Epithelial cell of proximal tubule (primary cell): ENCODE data around the gene BTN1A1. TPM values are rescaled to one million over a fixed set of nuclear protein-coding genes. Genes with fewer than 3 reads are reported as not detected.
A peak's percentile ranks its signal among the peaks of the same experiment; 100 is the strongest.

ENCODE experiments used
- DNase-seq: peaks from one replicate; pipeline ENCODE4 v3.0.0-alpha.2; 2011; ENCODE audit warnings: low read depth
- H3K4me3 ChIP-seq: 2 replicates; pipeline ENCODE4 v1.5.1; 2011; ENCODE audit warnings: low read depth, mild to moderate bottlenecking, low read length
- CTCF ChIP-seq: conservative IDR thresholded peaks from 2 replicates; pipeline ENCODE4 v1.5.1; 2012; ENCODE audit warnings: low read depth, mild to moderate bottlenecking, low read length
- total RNA-seq: library from RNA; depleted of rRNA; stranded (reverse); fragments of >200 nt; gene quantifications from 2 replicates; pipeline ENCODE4 v1.2.3, GENCODE V29; 2015

BTN1A1 gene
- 0.14 TPM in 1 of 2 replicates, not detected in the other for total RNA-seq

- no peak within 1 kb of the TSS for H3K4me3 ChIP-seq
- DNase-seq, result no peak
- TF ChIP-seq CTCF, result no peak
These were observed at the start of gene BTN1A1 for GRCh38 chr6:26500102-26500501. Gene BTN1A1 (plus strand): TSS chr6:26500303. CDS start chr6:26501287, 984 bp downstream.

GRCh38 chr6:26452631-26453235, 47.4 kb upstream of the BTN1A1 start:
- no peak for TF ChIP-seq CTCF
- DNase-seq, result no peak
- no peak overlapping the region for H3K4me3 ChIP-seq

- DNase-seq, result no peak
- no peak for TF ChIP-seq CTCF
- no peak overlapping the region for H3K4me3 ChIP-seq
These were observed 45.5 kb upstream of the BTN1A1 start for GRCh38 chr6:26454631-26455030.

GRCh38 chr6:26455357-26455970, 44.6 kb upstream of the BTN1A1 start:
- TF ChIP-seq CTCF, result no peak
- no peak for DNase-seq
- H3K4me3 ChIP-seq, result no peak overlapping the region

- no peak for DNase-seq
- peak overlapping the region; percentile 80 for H3K4me3 ChIP-seq
- TF ChIP-seq CTCF, result no peak
These were observed 42.8 kb upstream of the BTN1A1 start for GRCh38 chr6:26457264-26457805.

GRCh38 chr6:26457806-26458688, 42.1 kb upstream of the BTN1A1 start, which contains the start of gene BTN2A1:
Gene BTN2A1 (plus strand): TSS chr6:26457955. CDS start chr6:26458637, 682 bp downstream.
- peak within 1 kb of the TSS; percentile 80 for H3K4me3 ChIP-seq
- peak; percentile 13 for TF ChIP-seq CTCF
- DNase-seq, result peak; percentile 83
